Stimulated activated naive CD8-positive, alpha-beta T cell treated with anti-CD3 and anti-CD28 coated beads, Interleukin-15, Interleukin-2, amounts not matched to agents 100 U/mL and 50 U/mL, for 24 hours (primary cell): ENCODE results near the gene SLC66A2.
A peak's percentile ranks its signal among the peaks of the same experiment; 100 is the strongest.
"Not testable (repeated sequence)": the region's sequence is repeated elsewhere in the genome, so short reads cannot be mapped to it uniquely, and the experiment has no call there.

ENCODE experiments used
- ATAC-seq: fragments of 150-1000 bp; cut with Tn5 transposase; one replicate; pipeline ENCODE4 v1.10.0; 2021
- DNase-seq: peaks from one replicate; pipeline ENCODE4 v3.0.0; 2021

Gene SLC66A2

DNA sequence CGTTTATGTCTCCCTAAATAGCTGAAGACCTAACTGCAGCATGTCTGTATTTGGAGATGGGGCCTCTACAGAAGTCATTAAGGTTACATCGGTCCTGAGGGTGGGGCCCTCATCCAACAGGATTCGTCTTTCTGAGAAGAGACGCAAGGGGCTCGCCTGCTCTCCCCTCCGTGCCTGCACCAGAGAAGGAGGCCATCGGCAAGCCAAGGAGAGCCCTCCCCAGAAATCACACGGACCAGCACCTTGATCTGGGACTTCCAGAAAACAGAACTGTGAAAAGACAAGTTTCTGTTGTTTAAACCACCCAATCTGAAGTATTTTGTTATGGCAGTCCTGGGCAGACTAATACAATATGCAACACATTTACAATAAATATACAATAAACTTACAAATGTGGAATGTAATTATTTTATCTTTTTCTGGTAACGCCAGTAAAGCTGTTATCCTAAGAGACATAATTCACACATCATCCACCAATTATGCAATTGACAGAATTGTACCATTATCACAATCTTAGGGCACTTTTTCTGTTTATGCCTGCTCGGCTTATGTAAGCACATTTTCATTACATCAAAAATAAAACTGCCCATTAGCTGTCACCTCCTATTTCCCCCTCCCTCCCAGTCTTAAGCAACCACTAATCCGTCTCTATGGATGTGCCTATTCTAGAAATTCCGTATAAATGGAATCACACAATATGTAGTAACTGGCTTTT, 19.1 kb upstream of the SLC66A2 start:
- no peak for DNase-seq
- ATAC-seq = no peak

DNA sequence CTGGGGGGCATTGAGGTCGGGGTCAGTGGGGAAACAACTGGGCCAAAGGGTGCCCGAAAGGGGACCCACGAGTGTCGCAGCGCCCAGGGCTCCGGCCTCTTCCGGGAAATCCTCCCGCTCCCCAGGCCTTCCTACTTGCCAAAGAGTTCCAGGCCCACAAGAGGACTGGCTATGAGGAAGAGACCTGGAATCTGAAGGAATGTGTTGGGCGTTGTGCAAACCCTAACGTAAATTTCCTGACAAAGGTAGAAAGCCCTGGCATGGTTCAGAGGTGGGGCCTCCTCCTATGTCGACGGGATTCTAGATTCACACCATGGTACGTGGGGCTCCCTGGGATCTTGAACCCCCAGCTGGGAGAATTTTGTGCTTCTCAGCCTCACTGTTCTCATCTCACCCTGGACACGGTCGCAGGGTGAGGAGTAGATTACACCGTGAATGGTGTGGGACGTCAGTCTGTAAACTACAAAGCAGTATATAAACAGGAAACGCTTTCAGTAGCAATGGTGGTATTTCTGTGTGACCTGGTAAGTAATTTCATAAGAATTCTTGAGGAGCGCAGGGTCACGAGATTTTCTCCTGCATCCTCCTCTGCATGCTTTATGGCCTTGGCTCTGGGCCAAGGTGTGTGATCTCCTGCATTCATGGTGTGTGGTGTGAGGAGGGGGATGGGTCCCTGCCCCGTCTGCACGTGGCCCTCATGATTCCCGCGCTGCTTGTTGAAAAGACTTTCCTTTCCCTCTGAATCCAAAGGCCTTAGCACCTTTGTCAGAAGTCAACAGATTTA, 13.9 kb upstream of the SLC66A2 start:
- ATAC-seq = no peak
- peak; percentile 37 for DNase-seq

- peak; percentile 77 for DNase-seq
- peak; percentile 62 for ATAC-seq
Measured at GRCh38 chr18:79964330-79965118, 13.1 kb upstream of the SLC66A2 start, which contains the start of gene HSBP1L1. HSBP1L1 (plus strand) TSS chr18:79964643; CDS start chr18:79964736, 93 bp downstream.

DNA sequence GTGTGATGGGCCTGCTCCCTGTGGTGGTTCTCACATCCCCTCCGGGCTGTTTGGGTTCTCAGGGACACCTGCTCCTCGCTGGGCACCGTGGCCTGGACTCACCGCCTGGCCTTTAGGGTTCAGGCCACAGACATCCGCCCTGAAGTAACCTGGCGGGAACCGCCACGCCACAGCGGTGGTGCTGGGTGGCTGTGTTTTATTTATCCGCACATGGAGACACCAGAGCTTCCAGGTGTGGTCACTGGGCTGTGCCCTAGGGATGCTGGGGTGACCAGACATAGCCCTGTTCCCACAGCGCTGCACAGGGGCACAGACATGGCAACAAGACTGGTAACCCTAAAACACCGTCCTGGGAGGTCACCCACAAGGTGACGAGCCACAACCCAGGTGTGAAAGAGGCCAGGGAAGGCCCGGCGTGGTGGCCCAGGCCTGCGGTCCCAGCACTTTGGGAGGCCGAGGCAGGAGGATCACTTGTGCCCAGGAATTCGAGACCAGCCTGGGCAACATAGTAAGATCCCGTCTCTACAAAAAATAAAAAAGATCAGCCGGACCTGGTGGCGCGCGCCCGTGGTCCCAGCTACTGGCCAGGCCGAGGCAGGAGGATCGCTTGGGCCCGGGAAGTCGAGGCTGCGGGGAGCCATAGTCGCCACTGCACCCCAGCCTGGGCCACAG, 12.3 kb upstream of the SLC66A2 start:
- no peak for ATAC-seq
- DNase-seq = no peak

DNA sequence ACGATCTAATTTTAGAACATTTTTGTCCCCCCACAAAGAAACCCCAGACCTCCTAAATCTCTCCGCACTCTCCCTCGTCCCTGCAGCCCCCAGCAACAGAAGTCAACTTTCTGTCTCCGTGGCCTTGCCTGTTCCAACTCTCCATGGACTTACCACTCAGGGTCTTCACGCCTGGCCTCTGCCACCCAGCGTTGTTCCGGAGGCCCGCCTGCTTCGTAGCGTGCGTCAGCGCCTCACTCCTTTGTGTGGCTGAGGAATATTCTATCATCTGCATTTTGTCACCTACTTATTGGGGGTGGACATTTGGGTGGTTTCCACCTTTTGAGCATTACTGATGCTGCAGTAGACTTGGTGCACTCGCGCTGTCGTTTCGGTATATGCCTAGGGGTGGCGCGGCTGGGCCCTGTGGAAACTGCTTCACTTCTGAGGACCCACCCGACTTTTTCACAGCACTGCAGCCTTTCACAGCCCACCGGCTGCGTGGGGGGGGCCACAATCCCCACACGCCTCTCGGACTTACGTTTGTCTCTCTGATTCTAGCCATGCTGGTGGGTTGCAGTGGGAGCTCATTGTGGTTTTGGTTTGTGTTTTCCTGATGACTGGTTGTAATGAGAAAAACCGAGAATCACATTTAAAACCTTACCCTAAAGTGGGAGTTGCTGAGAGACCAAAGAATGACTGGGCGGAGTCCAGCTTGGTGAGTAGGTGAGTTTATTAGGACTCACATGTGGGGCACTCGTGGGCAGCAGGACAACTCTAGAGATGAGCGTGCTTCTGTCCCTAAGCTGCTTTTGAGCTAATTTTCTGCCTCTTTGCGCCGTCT, 11.6 kb upstream of the SLC66A2 start:
- ATAC-seq (peak; percentile 69), DNase-seq (peak; percentile 59)

DNA sequence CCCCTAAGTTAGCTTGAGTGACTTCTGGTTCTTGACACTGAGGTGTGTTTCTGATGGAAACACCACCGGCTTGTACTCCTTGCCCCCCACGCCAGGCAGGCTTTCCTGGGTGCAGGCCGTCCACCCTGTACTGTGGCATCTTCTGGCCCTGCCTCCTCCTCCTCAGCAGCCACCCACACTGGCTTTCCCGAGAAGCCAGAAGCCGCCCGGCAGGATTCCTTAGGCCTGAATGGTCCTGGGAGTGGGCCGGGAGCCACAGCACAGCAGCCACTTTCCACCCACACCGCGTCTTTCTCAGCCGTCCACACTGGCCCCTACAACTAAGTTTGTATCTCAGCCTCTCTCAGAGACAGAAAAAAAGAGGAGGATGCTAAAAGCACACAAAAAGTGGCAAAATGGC, 10.9 kb upstream of the SLC66A2 start:
- no peak for DNase-seq
- ATAC-seq = no peak

GRCh38 chr18:79961527-79962291, 10.3 kb upstream of the SLC66A2 start:
- ATAC-seq (no peak), DNase-seq (peak; percentile 25)

DNA sequence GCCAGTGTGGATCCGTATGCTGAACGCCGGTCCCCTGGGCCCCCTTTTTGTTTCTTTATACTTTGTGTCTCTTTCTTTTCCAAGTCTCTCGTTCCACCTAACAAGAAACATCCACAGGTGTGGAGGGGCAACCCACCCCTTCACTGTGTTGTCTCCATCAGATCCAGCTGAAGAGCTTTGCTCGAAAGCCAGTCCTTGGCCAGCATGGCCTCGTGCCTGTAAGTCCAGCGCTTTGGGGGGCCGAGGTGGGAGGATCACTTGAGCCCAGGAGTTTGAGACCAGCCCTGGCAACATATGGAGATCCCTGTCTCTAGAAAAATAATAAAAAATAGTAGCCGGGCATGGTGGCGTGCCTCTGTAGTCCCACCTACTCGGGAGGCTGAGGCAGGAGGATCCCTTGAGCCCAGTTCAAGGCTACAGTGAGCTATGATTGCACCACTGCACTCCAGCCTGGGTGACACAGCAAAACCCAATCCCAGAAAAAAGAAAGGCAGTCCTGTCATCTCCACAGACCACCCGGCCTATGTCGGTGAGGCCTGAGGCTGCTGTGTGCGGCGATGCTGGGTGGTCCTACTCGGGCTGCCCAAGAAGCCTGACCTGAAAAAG, 9.6 kb upstream of the SLC66A2 start:
- DNase-seq (no peak), ATAC-seq (no peak)

DNA sequence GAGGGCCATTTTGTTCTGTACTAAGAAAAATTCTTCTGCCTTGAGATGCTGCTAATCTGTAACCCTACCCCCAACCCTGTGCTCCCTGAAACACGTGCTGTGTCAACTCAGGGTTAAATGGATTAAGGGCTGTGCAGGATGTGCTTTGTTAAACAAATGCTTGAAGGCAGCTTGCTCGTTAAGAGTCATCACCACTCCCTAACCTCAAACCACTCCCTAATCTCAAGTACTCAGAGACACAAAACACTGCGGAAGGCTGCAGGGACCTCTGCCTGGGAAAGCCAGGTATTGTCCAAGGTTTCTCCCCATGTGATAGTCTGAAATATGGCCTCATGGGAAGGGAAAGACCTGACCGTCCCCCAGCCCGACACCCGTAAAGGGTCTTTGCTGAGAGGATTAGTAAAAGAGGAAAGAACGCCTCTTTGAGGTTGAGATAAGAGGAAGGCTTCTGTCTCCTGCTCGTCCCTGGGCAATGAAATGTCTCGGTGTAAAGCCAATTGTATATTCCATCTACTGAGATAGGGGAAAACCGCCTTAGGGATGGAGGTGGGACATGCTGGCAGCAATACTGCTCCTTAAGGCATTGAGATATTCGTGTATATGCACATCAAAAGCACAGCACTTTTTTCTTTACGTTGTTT, 8.8 kb upstream of the SLC66A2 start:
- not testable (repeated sequence) for ATAC-seq, DNase-seq

DNA sequence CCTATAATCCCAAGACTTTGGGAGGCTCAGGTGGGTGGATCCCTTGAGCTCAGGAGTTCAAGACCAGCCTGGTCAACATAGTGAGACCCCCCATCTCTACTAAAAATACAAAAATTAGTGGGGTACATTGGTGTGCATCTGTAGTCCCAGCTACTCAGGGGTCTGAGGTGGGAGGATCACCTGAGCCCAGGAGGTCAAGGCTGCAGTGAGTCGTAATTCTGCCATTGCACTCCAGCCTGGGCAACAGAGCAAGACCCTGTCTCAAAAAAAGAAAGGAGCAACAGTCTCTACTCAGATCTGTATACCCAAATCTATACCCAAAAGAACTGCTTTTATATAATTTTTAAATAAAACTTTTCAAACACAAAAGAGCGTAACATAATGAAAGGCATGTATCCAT, 7.5 kb upstream of the SLC66A2 start:
- ATAC-seq (no peak), DNase-seq (no peak)

- no peak for ATAC-seq
Measured at GRCh38 chr18:79956276-79956675, 4.8 kb upstream of the SLC66A2 start.

DNA sequence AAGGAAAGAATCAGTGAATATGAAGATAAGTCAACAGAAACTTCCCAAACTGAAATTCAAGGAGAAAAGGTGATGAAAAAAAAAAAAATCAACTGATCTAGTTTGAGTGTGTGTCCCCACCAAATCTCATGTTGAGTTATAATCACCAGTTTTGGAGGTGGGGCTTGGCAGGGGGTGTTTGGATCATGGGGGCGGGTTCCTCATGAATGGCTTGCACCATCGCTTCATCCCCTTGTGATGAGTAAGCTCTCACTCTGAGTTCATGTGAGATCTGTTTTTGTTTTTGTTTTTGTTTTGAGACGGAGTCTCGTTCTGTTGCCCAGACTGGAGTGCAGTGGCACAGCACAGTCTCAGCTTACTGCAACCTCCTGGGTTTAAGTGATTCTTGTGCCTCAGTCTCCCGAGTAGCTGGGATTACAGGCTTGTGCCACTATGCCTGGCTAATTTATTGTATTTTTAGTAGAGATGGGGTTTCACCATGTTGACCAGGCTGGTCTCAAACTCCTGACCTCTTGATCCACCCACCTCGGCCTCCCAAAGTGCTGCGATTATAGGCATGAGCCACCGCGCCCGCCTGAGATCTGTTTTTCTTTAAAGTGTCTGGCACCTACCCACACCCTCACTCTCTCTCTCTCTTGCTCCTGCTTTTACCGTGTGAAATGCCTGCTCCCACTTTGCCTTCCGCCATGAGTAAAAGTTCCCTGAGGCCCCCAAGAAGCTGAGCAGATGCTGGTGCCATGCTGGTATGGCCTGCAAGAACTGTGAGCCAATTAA, 4.0 kb upstream of the SLC66A2 start:
- no peak for DNase-seq
- no peak for ATAC-seq

More at GRCh38 chr18:79956276-79956675, 4.8 kb upstream of the SLC66A2 start:
- no peak for DNase-seq

GRCh38 chr18:79954791-79955190, 3.3 kb upstream of the SLC66A2 start:
- ATAC-seq = no peak
- no peak for DNase-seq

- no peak for DNase-seq
Measured at GRCh38 chr18:79953971-79954651, 2.7 kb upstream of the SLC66A2 start.

DNA sequence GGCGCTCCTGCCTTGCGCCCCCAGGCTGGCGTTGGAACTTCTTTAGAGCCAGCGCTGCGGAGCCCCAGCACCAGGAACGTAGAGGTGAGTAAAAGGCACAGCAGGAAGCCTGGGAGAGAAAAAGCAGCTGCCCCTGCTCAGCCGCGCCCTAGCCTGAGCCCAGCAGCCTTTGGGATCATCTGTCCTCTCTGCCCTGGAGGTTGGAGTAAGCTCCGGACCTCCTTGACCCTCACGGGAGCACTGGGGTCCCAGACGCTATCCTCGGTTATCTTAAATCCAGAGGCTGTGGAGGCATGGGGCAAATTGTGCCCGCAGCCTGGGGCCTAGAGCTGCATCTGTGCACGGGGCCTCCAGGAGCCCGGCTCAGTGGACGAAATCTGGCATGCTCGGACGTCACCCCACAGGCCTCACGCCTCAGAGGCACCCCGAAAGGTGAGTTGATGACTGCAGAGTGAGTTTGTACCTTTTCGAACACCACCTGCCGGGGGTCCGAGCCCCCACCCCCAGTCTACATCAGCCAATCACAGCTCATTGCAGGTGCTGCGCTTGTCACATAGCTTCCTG, 1.6 kb upstream of the SLC66A2 start:
- ATAC-seq (no peak), DNase-seq (no peak)

More at GRCh38 chr18:79953971-79954651, 2.7 kb upstream of the SLC66A2 start:
- peak; percentile 31 for ATAC-seq

DNA sequence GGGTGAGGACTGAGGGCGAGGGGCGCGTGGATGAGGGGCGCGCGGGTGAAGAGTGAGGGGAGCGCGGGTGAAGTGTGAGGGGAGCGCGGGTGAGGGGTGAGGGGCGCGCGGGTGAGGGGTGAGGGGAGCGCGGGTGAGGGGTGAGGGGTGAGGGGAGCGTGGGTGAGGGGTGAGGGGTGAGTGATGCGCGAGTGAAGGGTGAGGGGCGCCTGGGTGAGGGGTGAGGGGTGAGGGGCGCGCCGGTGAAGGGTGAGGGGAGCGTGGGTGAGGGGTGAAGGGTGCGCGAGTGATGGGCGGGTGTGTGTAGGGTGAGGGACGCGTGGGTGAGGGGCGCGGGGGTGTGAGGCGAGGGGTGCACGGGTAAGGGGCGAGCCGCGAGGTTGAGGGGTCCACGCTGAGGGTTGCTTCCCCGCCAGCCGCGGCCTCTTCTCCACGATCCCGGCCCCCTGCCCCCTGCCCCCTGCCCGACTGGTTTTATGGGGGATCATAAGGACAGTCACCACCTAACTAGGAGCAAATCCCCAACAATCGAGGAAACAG, 1.1 kb upstream of the SLC66A2 start:
- ATAC-seq (no peak), DNase-seq (no peak)
